Hematopoietic multipotent progenitor cell treated with erythropoietin and hydrocortisone succinate and interleukin-3 and kit ligand, for 6 days (in vitro differentiated cells): Measurements from ENCODE around the gene LIF.

Experiments used
- DNase-seq: peaks from one replicate; pipeline ENCODE4 v3.0.0-alpha.2; 2015

Gene LIF

GRCh38 chr22:30283342-30283741 is 36.8 kb upstream of the LIF start:
- peak; percentile 28 for DNase-seq

DNA sequence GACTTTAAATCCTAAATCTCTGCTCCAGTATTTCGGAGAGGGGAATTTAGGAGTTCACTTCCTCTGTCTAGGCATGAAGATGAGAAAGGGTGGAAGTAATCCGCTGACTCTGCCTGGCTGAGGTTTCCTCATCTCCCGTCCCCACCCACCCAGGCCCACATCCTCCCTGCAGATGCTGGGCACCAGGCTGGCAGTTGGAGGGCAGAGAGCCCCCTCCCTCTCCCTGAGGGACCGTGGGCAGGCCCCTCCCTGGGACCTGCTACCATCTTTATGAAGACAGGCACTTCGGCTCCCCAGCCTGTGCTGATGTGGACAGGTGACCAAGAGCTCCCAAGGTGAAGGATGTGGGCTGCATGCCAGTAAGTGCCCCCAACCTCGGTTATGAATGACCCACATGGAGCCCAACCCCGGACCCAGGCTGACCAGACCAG is 36.1 kb upstream of the LIF start:
- DNase-seq, result peak; percentile 68

- no peak for DNase-seq
Observed at GRCh38 chr22:30280505-30280904, 33.9 kb upstream of the LIF start.

DNA sequence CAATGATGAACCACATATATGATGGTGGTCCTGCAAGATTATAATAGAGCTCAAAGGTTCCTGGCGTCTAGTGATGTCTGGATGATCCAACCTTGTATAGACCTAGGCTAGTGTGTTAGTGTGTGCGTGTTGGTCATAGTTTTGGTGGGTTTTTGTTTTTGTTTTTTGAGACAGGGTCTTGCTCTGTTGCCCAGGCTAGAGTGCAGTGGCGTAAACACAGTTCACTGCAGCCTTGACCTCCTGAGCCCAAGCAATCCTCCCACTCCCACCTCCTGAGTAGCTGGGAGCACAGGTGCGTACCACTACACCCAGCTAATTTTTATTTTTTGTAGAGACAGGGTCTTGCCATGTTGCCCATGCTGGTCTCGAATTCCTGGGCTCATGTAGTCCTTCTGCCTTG is 33.4 kb upstream of the LIF start:
- no peak for DNase-seq

GRCh38 chr22:30279046-30279788 is 32.7 kb upstream of the LIF start:
- DNase-seq, result peak; percentile 74

- peak; percentile 65 for DNase-seq
Observed at GRCh38 chr22:30277547-30278344, 31.2 kb upstream of the LIF start.

DNA sequence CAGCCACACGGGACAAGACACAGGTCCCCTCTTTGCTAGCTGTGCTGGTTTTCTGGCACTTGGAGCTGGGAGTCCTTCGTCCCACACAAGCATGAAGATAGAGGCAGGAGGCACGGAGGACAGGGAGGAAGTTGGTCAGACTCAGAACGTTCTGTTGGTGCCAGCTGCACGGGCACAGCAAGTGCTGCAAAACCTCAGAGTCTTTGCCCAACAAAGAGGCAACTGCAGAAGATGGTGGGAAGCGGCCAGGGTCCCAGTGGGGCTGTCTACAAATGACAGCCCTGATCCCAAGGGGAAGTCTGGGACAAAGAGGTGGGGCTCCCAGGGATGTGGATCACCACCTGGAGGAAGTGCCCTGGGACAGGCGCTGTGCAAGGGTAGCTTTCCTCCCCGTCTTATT is 29.5 kb upstream of the LIF start:
- peak; percentile 42 for DNase-seq

DNA sequence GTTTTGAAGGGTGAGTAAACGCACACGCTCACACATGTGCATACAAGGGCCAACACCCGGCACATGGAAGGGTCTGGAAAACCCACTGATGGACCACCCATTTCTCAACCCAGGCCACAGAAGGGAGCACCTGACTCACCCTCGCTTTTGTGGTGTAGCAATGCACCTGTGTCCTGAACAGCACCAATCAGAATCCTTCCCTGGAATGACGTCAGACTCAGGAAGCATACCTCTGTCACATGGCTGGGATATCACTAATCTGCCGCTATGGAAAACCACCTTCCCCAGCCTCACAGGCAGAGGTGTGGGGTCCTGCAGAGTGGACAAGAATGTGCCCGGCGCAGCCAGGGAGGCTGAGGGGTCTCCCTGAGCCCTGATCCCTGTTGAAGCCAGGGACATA is 29.1 kb upstream of the LIF start:
- DNase-seq, result no peak

DNA sequence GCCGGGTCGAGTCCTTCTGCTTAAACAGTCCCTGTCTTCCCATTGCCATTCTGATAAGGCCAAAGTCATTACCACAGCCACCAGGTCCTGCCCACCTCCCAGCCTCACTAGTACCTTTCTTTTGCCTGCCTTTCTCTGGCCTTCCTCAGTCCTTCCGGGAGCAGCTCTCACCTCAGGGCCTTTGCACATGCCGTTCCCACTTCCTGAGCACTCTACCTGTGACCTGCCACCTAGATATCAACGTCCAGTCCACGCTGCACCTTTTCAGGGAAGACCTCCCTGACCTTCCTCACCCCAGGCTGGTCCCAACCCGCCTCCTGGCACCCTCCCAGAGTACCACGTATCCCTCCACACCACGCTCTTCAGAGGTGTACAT is 27.9 kb upstream of the LIF start:
- DNase-seq, result no peak

- no peak for DNase-seq
Observed at GRCh38 chr22:30273711-30274436, 27.3 kb upstream of the LIF start.

DNA sequence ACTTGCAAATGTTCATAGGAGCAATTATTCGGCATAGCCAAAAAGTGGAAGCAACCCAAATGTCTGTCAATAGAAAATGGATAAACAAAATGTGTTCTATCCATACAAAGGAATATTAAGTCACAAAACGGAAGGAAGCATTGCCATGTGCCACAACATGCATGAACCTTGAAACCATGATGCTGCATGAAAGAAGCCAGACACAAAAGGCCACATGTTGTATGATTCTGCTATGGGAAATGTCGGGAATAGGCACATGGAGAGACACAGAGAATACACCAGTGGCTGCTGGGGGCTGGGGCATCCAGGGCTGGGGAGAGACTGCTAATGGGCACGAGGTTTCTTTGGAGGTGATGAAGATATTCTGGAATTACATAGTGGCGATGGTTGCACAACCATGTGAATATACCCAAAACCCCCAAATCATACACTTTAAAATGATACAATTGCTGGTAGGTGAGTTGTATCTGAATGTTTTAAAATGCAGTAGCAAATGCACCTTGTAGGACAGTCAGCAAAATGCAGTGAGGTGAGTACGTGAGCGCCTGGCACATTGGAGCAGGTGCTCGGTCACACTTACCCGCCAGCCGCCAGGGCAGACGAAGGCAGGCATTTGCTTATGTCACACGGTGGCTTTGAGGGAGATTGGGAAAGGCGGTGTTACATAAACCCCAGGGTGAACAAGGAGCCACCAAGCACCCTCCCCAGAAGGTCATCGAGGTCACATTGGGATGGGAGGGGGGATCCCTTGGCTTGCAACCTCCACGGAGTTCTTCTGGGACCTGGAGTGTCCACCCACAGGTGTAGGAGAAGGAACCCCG is 26.4 kb upstream of the LIF start:
- DNase-seq, result no peak

- peak; percentile 65 for DNase-seq
Observed at GRCh38 chr22:30270832-30271231, 24.3 kb upstream of the LIF start.

- no peak for DNase-seq
Observed at GRCh38 chr22:30268331-30268730, 21.8 kb upstream of the LIF start.

DNA sequence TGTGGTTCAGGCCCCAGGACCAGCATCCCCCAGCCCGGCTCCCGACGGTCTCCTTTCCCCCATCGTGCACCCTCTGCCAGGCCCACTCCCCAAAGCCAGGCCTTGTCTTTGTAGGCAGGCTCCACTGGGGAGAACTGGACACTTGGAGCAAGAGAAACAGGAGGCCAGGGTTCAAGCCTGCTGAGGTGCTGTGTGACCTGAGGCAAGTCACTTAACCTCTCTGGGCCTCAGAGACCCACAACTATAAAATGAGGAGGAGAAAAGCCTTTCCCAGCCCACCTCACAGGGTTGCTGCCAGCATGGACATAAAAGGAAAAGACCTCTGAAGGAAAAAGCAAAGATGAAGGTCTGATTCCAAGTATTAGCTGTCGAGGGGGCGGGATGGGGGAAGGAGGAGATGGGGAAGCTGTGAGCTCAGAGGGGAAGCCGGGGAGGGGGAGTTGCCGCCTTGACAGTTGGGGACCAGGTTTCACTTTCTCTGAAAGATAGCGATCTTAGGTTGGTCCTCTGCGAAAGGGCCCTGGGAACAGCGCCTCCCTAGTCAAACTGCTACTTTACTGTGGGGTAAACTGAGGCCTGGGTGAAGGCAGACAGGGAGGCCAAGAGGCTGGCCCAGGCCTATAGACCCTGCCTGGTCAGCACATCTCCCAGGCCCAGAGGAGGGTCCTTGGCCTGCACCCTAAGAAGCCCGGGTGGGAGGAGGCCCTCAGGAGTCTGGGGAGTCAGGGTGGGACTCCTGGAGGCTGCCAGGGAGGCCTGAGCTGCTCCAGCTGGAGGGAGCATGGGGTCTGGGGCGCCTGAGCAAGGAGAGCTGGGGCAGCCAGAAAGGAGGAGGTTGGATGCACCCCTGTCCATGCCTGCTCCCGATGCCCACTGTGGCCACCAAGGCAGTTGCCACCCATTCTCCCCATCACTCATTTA is 21.1 kb upstream of the LIF start:
- DNase-seq, result peak; percentile 87

GRCh38 chr22:30266445-30267381 is 20.2 kb upstream of the LIF start, which contains the start of gene OSM:
Gene OSM, minus strand, starts transcription at chr22:30266851. Its CDS starts 52 bp downstream, at chr22:30266799.
- DNase-seq, result peak; percentile 97

DNA sequence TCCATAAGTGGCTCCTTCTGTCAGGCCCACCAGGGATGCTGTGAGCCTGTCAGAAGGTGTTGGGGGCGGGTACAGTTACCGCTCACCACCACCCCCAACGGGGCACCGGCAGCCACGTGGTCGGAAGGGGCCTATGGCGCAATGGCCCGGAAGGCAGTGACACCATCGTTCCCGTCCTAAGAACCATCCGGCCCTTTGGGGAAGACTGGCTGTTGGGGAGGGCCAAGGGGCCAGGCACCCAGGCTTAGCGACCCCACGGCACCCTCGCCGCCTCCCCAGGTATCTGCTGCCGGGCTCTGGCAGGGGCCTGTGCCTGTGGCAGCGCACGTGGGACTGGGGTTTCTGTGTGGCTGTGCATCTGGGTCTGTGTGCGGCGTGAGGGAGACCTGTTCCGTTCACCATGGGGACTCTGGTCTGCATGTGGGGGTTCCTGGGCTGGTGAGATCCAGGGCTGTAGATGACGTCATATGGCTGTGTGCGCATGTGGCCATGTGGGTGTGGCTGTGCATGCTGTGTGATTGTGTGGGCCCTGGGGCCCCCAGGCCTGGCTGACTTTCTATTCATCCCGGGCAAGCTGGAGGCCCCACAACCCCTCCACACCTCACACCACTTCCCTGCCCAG is 19.4 kb upstream of the LIF start:
- peak; percentile 93 for DNase-seq

- DNase-seq, result no peak
Observed at GRCh38 chr22:30265131-30265720, 18.7 kb upstream of the LIF start.

DNA sequence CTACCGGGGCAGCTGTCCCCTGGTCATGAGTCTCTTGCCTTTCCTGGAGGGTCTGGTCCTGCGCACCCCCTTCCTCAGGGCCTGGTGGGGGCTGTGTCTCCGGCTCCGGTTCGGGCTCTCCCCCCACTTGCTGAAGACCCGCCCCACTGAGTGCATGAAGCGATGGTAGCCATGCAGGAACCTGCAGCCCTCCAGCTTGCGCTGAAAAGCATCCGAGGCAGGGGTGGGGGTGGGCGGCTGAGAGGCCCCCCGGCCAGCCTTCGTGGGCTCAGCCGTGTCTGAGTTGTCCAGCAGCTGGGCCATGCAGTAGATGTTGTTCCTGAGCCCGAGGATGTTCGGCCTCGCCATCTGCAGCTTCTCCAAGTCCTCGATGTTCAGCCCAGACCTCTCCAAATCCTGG is 17.3 kb upstream of the LIF start:
- DNase-seq, result no peak
